Keratinocyte (primary cell): Measurements from ENCODE around the gene PLEKHG2.

ENCODE experiments used
- CTCF ChIP-seq, 3 experiments: IDR thresholded peaks in 1 of 3; conservative IDR thresholded peaks in 1 of 3; optimal IDR thresholded peaks in 1 of 3; 2 replicates in 2 of 3; 3 replicates in 1 of 3; pipeline versions ENCODE3 to v1.5.1; 2011; ENCODE audit warnings: low read length in 3 of 3, mild to moderate bottlenecking in 3 of 3, moderate library complexity in 2 of 3, control low read depth in 1 of 3, inconsistent platforms in 1 of 3; ENCODE audit not compliant: insufficient read depth in 2 of 3; ENCODE audit errors: extremely low read depth in 1 of 3
- EZH2 ChIP-seq: IDR thresholded peaks from one replicate; pipeline ENCODE4 v1.6.1; 2012; ENCODE audit warnings: inconsistent platforms, mild to moderate bottlenecking, low read length, moderate library complexity

GRCh38 chr19:39435499-39436349, 23.3 kb downstream of the PLEKHG2 start, which contains the start of gene RPS16:
- no peak for TF ChIP-seq EZH2
- no peak for TF ChIP-seq CTCF (optimal IDR thresholded peaks at IDR 0.05 in 1 of 3, IDR thresholded peaks at IDR 0.05 in 1 of 3, conservative IDR thresholded peaks at IDR 0.05 in 1 of 3; ENCODE audit: extremely low read depth in 1 of 3, insufficient read depth in 2 of 3, low read length in 3 of 3)
